Fibroblast of villous mesenchyme (primary cell): ENCODE data around the gene CCDC43. TPM values are rescaled to one million over a fixed set of nuclear protein-coding genes. Genes with fewer than 3 reads are reported as not detected.

ENCODE experiments used
- DNase-seq: peaks from one replicate; pipeline ENCODE4 v3.0.0-alpha.2; 2010; ENCODE audit warnings: low read depth
- H3K4me3 ChIP-seq: 2 replicates; pipeline ENCODE4 v1.5.1; 2011; ENCODE audit warnings: low read depth, mild to moderate bottlenecking, low read length
- CTCF ChIP-seq: IDR thresholded peaks from 2 replicates; pipeline ENCODE4 v1.5.1; 2012; ENCODE audit warnings: low read depth, mild to moderate bottlenecking, low read length; ENCODE audit not compliant: insufficient read depth
- total RNA-seq: library from RNA; depleted of rRNA; stranded (reverse); fragments of >200 nt; gene quantifications from 2 replicates; pipeline ENCODE4 v1.2.3, GENCODE V29; 2012

Gene CCDC43
- total RNA-seq, 1 donor = 52.2 TPM

GRCh38 chr17:44652727-44653126 is 36.8 kb downstream of the CCDC43 start:
- TF ChIP-seq CTCF = no peak
- DNase-seq = no peak
- no peak overlapping the region for H3K4me3 ChIP-seq

- H3K4me3 ChIP-seq = no peak overlapping the region
- no peak for TF ChIP-seq CTCF
- no peak for DNase-seq
These were observed 38.3 kb downstream of the CCDC43 start for GRCh38 chr17:44651228-44651627.

GRCh38 chr17:44648963-44649362 is 40.6 kb downstream of the CCDC43 start:
- TF ChIP-seq CTCF = no peak

GRCh38 chr17:44647736-44648135 is 41.8 kb downstream of the CCDC43 start:
- no peak overlapping the region for H3K4me3 ChIP-seq
- no peak for TF ChIP-seq CTCF
- DNase-seq = no peak

More at GRCh38 chr17:44648963-44649362, 40.6 kb downstream of the CCDC43 start:
- DNase-seq = no peak
- no peak overlapping the region for H3K4me3 ChIP-seq

GRCh38 chr17:44646280-44646679 is 43.3 kb downstream of the CCDC43 start:
- DNase-seq = no peak
- H3K4me3 ChIP-seq = no peak overlapping the region
- TF ChIP-seq CTCF = no peak

- H3K4me3 ChIP-seq = no peak overlapping the region
- TF ChIP-seq CTCF = no peak
- DNase-seq = no peak
These were observed 44.2 kb downstream of the CCDC43 start for GRCh38 chr17:44645341-44645740.

GRCh38 chr17:44642834-44643233 is 46.7 kb downstream of the CCDC43 start:
- no peak for TF ChIP-seq CTCF
- no peak for DNase-seq
- no peak overlapping the region for H3K4me3 ChIP-seq
